GM13977 (cell line): ENCODE data around the gene ASB13.
A peak's percentile ranks its signal among the peaks of the same experiment; 100 is the strongest.

ENCODE experiments used
- DNase-seq: peaks from one replicate; pipeline ENCODE4 v3.0.0; 2012; ENCODE audit warnings: low spot score
- in situ Hi-C: fragments of 300-500 bp; cut with MboI; formaldehyde crosslinking; loops from one replicate; pipeline ENCODE4 v1.12.0; 2022; ENCODE audit warnings: low sequenced_read_pairs, low pct_unique_long_range_greater_than_20kb, mixed read lengths, inconsistent platforms; ENCODE audit not compliant: unreplicated experiment
- TF ChIP-seq, protein P1 (sequence below): IDR thresholded peaks from 2 replicates; pipeline ENCODE4 v1.5.1; 2012; ENCODE audit warnings: mild to moderate bottlenecking, control low read depth; ENCODE audit not compliant: insufficient read depth; ENCODE audit errors: extremely low read depth, missing control alignments

The ASB13 gene

DNA sequence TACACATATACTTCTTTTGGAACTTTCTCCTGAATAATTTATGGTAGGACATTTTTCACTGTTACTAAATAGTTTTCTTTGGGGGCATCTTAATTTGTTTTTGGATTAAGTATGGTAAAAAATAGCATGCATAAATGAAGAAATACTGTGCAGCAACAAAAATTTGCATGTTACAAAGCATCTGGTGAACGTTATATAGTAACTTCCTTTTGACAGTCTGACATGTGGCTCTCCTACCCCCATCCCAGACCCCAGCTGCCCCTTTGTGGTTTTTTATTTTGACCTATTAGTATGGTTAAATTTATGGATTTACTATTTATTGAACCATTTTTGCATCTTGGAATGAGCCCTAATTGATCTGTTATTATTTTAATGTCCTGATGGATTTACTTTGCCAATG, 28.2 kb upstream of the ASB13 start:
- in situ Hi-C loops: no loop called here
- DNase-seq: no peak
- TF ChIP-seq, protein P1, sequence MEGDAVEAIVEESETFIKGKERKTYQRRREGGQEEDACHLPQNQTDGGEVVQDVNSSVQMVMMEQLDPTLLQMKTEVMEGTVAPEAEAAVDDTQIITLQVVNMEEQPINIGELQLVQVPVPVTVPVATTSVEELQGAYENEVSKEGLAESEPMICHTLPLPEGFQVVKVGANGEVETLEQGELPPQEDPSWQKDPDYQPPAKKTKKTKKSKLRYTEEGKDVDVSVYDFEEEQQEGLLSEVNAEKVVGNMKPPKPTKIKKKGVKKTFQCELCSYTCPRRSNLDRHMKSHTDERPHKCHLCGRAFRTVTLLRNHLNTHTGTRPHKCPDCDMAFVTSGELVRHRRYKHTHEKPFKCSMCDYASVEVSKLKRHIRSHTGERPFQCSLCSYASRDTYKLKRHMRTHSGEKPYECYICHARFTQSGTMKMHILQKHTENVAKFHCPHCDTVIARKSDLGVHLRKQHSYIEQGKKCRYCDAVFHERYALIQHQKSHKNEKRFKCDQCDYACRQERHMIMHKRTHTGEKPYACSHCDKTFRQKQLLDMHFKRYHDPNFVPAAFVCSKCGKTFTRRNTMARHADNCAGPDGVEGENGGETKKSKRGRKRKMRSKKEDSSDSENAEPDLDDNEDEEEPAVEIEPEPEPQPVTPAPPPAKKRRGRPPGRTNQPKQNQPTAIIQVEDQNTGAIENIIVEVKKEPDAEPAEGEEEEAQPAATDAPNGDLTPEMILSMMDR: no peak

DNA sequence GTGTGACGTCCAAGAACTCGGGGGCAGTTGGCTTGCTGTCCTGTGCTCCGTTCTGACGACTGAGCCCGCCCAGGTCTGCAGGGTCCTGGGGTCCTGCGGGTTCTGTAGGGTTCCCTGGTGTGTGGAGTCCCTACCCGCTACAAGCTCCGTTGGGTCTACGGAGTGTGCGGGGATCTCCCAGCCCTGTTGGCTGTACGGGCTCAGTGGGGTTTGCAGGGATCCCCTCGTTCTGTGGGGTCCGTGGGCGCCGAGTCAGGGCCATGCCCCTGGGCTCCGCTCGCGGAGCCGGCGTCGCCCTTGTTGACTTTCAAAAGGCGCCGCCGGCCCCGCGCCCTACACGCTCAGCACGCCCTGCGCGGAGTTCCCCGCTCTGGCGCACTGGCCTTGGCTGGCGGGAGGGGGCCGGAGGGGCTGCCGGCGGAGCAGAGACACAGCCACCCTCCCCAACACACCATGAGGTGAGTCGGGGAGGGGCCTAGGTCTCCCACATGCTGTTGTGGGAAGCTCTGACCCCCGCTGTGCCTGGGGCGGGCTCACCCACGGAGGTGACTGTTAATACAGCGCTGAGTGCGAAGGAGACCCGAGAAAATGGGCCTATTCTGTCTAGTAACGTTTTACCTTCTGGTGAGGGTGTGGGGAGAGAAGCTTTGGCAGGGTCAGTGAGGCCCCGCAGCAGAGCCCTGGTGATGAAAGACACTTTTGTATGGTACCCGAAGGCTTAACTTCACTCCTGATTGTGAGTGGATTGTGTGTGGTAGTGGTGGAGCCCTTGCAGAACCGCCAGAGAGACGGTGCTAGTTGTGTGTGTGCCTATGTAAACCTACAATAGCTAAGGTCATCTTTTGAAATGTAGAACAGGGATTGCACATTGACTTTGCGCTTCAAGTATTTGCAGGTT, 26.3 kb upstream of the ASB13 start:
- DNase-seq: peak; percentile 62
- in situ Hi-C loops: no loop called here
- TF ChIP-seq, protein P1: no peak

DNA sequence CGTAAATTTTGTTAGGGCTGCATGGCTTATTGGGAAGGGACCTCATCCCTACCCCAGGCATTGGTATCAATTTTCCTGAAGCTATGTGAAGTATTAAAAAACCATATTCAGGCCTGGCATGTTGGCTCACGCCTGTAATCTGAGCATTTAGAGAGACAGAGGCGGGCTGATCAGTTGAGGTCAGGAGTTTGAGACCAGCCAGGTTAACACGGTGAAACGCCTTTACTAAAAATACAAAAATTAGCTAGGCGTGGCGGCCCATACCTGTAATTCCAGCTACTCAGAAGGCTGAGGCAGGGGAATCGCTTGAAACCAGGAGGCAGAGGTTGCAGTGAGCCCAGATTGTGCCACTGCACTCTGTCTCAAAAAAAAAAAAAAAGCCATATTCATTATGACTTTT, 25.4 kb upstream of the ASB13 start:
- TF ChIP-seq, protein P1: no peak
- in situ Hi-C loops: no loop called here
- DNase-seq: no peak

DNA sequence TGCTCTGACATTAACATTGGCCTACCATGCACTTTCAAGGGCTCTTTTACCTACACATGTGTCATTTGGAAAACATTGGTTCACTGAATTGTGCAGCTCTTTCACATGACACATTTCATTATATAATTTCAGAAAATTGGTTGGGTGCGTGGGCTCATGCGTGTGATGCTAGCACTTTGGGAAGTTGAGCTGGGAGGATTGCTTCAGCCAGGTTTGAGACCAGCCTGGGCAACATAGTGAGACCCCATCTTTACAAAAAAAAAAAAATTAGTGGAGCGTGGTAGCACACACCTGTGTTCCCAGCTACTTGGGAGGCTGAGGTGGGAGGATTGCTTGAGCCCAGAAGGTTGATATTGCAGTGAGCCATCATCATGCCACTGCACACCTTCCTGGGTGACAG, 22.2 kb upstream of the ASB13 start:
- in situ Hi-C loops: no loop called here
- TF ChIP-seq, protein P1: no peak
- no peak for DNase-seq

DNA sequence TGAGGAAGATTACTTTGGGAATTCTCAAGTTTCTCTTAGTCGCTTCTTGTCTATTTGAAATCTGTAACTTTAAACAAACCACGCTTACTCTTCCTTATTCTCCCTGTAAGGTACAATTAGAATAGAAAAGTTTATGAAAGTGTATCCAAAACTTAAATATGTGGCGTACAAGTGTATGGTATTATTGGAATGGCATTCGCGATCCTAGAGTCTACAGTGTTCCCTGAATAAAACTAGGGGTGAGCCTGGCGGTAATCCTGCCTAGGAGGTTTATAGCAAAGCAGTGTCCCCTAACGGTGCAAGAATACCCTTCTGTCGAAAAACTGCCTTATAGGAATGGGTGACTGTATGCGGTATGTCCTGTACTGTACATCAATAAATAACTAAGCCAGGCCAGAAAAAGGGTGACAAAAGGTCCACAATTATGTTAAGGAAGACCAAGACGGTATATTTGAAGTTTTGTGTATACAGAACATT, 19.4 kb upstream of the ASB13 start:
- TF ChIP-seq, protein P1: peak; percentile 24
- DNase-seq: no peak
- in situ Hi-C loops: no loop called here

DNA sequence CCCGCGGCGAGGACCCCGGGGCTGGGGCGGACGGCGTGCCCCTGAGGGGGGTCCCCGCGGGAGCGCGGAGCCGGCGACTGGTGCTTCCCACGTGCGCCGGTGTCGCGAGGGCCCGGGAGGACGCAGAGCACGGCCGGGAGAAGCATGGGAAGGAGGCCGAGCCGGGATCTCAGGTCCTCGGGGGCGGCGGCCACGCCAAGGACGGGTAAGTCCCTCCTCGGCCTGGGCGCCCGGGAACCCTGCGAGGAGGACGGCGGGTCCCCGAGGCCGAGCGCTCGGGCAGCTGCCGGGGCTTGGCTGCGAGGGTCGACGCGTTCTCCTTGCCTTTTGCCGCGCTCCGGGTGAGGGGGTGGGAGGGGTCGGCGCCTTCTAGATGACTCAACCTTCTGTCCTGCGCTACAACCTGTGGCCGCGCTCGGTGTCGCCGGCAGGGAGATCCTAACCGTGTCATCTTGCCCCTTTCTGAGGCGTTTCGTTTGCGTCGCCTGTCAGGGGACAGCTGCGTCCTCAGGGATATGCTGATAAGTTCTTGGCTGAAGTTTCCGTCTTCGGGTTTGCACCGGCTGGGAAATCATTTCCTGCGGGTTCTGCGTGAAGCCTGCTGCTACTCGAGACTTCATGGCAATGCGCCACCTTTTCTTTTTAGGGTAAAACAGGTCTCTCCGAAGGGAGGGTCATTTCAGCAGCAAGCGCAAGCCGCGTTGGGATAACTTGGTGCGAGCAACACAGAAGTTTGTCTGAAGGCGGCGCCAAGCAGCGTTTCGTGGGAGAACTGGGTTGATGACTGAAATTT, 18.8 kb upstream of the ASB13 start:
- in situ Hi-C loops: no loop called here
- DNase-seq: peak; percentile 59

More for the DNA sequence above, 18.8 kb upstream of the ASB13 start:
- TF ChIP-seq, protein P1: peak; percentile 62
